ENCODE results near the gene MRPS5.

MRPS5 gene

GRCh38 chr2:95077530-95077825, 44.1 kb downstream of the MRPS5 start:
- peaks cover 11% of the 10 kb centered on the region for H3K4me1 Mint-ChIP-seq (ENCODE audit: low read depth)
- H3K27ac Mint-ChIP-seq = no peak overlapping the region
- intact Hi-C loops (cut with micrococcal nuclease) = loop anchor here (2.0 kb wide), 1 partner anchor 37 kb away; no protein-coding TSS in a partner anchor

GRCh38 chr2:95076705-95077529, 44.7 kb downstream of the MRPS5 start:
- H3K36me3 Mint-ChIP-seq (ENCODE audit: low read depth) = no peaks in the 10 kb centered on the region
- peaks cover 11% of the 10 kb centered on the region for H3K4me1 Mint-ChIP-seq (ENCODE audit: low read depth)
- intact Hi-C loops (cut with micrococcal nuclease) = loop anchor here (2.0 kb wide), 1 partner anchor 38 kb away; no protein-coding TSS in a partner anchor
- H3K9me3 Mint-ChIP-seq = no peaks in the 10 kb centered on the region
- H3K27ac Mint-ChIP-seq = no peak overlapping the region
- H3K4me3 Mint-ChIP-seq = peak overlapping the region; percentile 65
- H3K27me3 Mint-ChIP-seq = peaks cover 32% of the 10 kb centered on the region

More at GRCh38 chr2:95077530-95077825, 44.1 kb downstream of the MRPS5 start:
- Mint-ChIP-seq H3K36me3 (ENCODE audit: low read depth) (no peaks in the 10 kb centered on the region), H3K9me3 (no peaks in the 10 kb centered on the region), H3K4me3 (no peak overlapping the region), H3K27me3 (peaks cover 32% of the 10 kb centered on the region)

DNA sequence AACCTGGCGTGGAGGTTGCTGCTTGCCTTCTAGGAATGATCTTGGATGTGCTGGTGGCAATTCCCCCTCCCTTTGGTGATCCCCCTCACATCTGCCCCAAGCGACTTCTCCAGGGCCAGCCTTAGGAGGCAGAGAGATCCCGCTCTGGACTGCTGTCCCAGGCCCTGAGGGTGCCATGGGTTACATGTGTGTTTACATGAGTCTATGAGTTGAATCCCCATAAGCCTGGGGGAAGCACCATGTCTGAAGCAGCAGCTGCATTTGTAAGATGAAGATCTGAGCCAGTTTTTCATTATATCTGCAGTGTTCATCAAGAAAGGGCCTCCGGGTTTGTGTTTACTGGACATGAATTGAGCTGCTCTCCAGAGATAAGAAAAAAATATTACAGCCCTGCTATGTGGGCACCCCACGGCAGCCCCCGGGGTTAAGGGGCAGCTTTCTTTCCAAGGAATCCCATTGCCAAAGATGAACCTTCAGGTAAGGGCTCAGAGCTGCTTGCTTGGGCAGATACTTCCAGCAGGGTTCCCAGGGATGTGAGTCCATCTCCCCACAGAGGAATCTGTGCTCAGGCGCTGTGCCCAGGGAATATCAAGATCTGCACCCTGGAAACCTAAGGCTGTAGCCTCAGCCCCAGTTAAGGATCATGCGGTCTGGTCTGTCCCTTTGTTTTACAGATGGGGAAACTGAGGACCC, 46.0 kb downstream of the MRPS5 start:
- Mint-ChIP-seq H3K27me3 (peaks cover 32% of the 10 kb centered on the region), H3K4me1 (ENCODE audit: low read depth) (peaks cover 11% of the 10 kb centered on the region), H3K27ac (no peak overlapping the region), H3K4me3 (no peak overlapping the region), H3K36me3 (ENCODE audit: low read depth) (no peaks in the 10 kb centered on the region), H3K9me3 (no peaks in the 10 kb centered on the region)
- intact Hi-C loops (cut with micrococcal nuclease) = loop anchor here (2.0 kb wide), 1 partner anchor 39 kb away; no protein-coding TSS in a partner anchor

DNA sequence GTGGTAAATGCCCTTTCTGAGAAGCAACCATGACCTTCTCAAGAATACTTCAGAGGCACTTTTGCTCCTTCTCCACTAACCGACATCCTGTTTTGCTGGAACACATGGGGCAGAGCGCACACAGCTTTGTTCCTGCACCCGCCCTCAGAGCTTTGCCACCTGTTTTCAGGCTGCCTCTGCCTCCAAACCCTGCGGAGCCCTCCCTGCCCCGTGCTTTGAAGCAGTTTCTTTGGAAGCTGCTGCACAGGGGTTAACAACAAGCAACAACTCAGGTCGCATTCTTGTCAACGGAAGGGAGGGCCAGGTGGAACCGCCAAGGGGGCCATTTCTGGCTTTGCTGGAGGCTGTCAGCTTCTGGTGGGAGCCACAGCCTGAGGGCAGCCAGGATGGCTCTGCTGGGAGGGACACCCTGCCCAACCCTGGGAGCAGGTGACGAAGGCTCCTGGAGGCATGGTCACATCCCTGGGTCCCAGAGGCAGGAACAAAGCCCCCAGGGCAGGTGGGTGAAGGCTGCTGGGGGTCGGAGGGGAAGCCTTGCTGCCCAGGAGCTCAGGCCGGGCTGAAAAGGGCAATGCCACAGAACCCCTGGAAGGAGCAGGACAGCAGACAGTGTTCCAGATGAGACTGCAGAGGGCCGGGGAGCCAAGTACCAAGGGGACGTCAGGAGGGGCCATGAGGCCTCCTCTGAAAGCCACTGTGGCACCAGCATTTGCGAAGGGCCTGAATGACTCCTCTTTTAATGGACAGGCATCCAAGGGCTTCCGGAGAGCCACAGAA, 46.8 kb downstream of the MRPS5 start:
- intact Hi-C loops (cut with micrococcal nuclease) = no loop called here
- H3K4me1 Mint-ChIP-seq (ENCODE audit: low read depth) = peaks cover 11% of the 10 kb centered on the region
- H3K36me3 Mint-ChIP-seq (ENCODE audit: low read depth) = no peaks in the 10 kb centered on the region
- peaks cover 32% of the 10 kb centered on the region for H3K27me3 Mint-ChIP-seq
- H3K9me3 Mint-ChIP-seq = no peaks in the 10 kb centered on the region
- no peak overlapping the region for H3K4me3 Mint-ChIP-seq
- H3K27ac Mint-ChIP-seq = no peak overlapping the region

GRCh38 chr2:95073856-95074662, 47.5 kb downstream of the MRPS5 start:
- H3K4me1 Mint-ChIP-seq (ENCODE audit: low read depth) = peaks cover 11% of the 10 kb centered on the region
- peaks cover 32% of the 10 kb centered on the region for H3K27me3 Mint-ChIP-seq
- intact Hi-C loops (cut with micrococcal nuclease) = no loop called here
- H3K9me3 Mint-ChIP-seq = no peaks in the 10 kb centered on the region
- no peak overlapping the region for H3K27ac Mint-ChIP-seq
- no peaks in the 10 kb centered on the region for H3K36me3 Mint-ChIP-seq (ENCODE audit: low read depth)
- H3K4me3 Mint-ChIP-seq = no peak overlapping the region

DNA sequence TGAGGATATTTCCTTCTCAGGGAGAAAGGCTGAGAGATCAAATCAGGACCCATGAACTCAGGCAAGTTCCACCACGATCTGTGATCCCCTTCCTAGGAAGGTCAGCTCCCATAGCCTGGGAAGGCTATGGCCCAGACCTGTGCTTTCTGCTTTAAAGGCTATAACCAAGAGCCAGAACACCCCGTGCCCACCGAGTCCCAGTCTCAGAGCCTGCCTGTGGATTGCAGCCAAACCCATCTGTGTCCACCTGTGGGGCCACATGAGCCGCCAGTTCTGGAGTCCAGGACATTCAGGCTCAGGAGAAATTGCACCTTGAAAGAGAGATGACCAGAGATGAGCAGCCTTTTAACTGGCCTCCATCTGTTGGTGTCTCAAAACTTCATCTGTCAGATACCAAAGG, 49.2 kb downstream of the MRPS5 start:
- H3K4me1 Mint-ChIP-seq (ENCODE audit: low read depth) = peaks cover 11% of the 10 kb centered on the region
- no peak overlapping the region for H3K27ac Mint-ChIP-seq
- no peaks in the 10 kb centered on the region for H3K36me3 Mint-ChIP-seq (ENCODE audit: low read depth)

GRCh38 chr2:95071856-95072255, 49.8 kb downstream of the MRPS5 start:
- no peak overlapping the region for H3K27ac Mint-ChIP-seq
- no peak overlapping the region for H3K4me3 Mint-ChIP-seq
- peaks cover 6% of the 10 kb centered on the region for H3K4me1 Mint-ChIP-seq (ENCODE audit: low read depth)
- H3K36me3 Mint-ChIP-seq (ENCODE audit: low read depth) = no peaks in the 10 kb centered on the region
- H3K27me3 Mint-ChIP-seq = peaks cover 16% of the 10 kb centered on the region
- intact Hi-C loops (cut with micrococcal nuclease) = no loop called here
- H3K9me3 Mint-ChIP-seq = no peaks in the 10 kb centered on the region

More for the DNA sequence above, 49.2 kb downstream of the MRPS5 start:
- Mint-ChIP-seq H3K4me3 (no peak overlapping the region), H3K9me3 (no peaks in the 10 kb centered on the region), H3K27me3 (peaks cover 21% of the 10 kb centered on the region)
- intact Hi-C loops (cut with micrococcal nuclease) = no loop called here

- H3K4me1 Mint-ChIP-seq (ENCODE audit: low read depth) = no peaks in the 10 kb centered on the region
- no peaks in the 10 kb centered on the region for H3K27me3 Mint-ChIP-seq
- no peaks in the 10 kb centered on the region for H3K36me3 Mint-ChIP-seq (ENCODE audit: low read depth)
- no peak overlapping the region for H3K27ac Mint-ChIP-seq
- intact Hi-C loops (cut with micrococcal nuclease) = no loop called here
- no peak overlapping the region for H3K4me3 Mint-ChIP-seq
- no peaks in the 10 kb centered on the region for H3K9me3 Mint-ChIP-seq
Observed at GRCh38 chr2:95069465-95069864, 52.1 kb downstream of the MRPS5 start.

- Mint-ChIP-seq H3K9me3 (no peaks in the 10 kb centered on the region), H3K27me3 (no peaks in the 10 kb centered on the region), H3K4me1 (ENCODE audit: low read depth) (no peaks in the 10 kb centered on the region), H3K4me3 (no peak overlapping the region), H3K36me3 (ENCODE audit: low read depth) (no peaks in the 10 kb centered on the region), H3K27ac (no peak overlapping the region)
- intact Hi-C loops (cut with micrococcal nuclease) = no loop called here
Observed at GRCh38 chr2:95068256-95068655, 53.4 kb downstream of the MRPS5 start.

DNA sequence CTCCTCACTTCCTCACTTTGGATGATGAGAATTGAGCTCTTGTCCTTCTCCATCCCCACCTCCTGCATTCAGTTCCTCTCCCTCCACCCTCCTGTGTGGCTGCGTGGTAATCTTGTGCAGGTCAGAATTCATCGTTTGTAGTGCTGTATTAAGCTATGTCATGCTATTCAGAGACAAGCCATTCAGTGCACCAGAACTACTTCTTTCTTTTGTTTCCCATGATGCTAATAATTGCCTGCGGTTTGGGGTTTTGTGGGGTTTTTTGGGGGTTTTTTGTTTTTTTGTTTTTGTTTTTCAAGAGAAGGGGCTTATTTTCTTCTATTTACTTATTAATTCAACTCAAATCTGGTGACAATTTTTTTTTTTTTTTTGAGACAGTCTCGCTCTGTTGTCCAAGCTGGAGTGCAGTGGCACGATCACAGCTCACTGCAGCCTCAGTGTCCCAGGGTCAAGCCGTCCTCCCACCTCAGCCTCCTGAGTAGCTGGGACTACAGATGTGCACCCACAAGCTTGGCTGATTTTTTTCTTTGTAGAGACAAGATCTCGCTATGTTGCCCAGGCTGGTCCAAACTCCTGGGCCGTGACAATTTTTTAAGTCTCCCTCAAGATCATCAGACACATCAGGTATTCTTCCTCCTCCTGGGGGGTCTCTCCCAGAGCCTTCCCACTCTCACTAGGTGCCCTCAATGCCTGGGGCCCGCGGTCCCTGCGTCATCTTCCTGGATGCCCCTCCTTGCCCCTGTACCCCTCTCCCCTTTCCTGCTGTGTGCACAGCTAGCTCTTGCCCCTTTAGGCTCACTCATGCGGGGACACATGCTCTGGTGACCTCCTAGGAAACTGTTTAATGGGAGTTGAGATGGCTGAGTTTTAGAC, 58.3 kb downstream of the MRPS5 start:
- Mint-ChIP-seq H3K9me3 (no peaks in the 10 kb centered on the region), H3K4me1 (ENCODE audit: low read depth) (no peaks in the 10 kb centered on the region), H3K27ac (no peak overlapping the region), H3K27me3 (no peaks in the 10 kb centered on the region), H3K36me3 (ENCODE audit: low read depth) (no peaks in the 10 kb centered on the region), H3K4me3 (no peak overlapping the region)
- intact Hi-C loops (cut with micrococcal nuclease) = no loop called here

GRCh38 chr2:95062242-95063085, 59.1 kb downstream of the MRPS5 start:
- H3K27ac Mint-ChIP-seq = no peak overlapping the region
- no peaks in the 10 kb centered on the region for H3K27me3 Mint-ChIP-seq
- no peak overlapping the region for H3K4me3 Mint-ChIP-seq
- H3K9me3 Mint-ChIP-seq = no peaks in the 10 kb centered on the region
- no peaks in the 10 kb centered on the region for H3K36me3 Mint-ChIP-seq (ENCODE audit: low read depth)
- intact Hi-C loops (cut with micrococcal nuclease) = no loop called here
- H3K4me1 Mint-ChIP-seq (ENCODE audit: low read depth) = no peaks in the 10 kb centered on the region

DNA sequence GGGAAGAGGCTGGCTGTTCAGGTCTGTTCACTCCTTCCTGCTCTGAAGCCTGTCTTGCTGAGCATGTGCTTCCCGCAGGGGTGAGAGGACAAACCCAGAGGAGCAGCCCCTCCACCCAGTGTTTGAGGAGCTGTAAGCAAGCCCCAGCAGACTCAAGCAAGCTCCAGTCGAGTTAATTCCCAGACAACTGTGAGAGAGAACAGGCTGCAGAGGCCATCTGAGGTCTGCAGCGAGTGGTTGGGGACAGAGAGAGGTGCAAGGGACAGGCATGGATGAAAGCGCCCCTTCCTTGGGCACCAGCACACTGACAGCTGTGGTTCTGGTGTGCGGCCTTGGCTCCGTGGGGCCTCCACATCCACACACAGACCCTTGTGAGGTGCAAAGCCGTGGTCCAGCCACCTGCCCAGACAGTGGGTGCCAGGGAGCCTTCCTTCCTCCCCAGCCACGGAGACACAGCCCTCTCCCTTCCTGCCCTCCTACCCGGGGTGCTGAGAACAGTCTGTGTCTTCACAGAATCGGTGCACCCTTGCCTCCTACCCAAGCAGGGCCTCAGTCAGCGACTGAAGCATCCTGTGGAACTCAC, 59.9 kb downstream of the MRPS5 start:
- H3K27me3 Mint-ChIP-seq = no peaks in the 10 kb centered on the region
- intact Hi-C loops (cut with micrococcal nuclease) = no loop called here
- no peaks in the 10 kb centered on the region for H3K9me3 Mint-ChIP-seq
- no peak overlapping the region for H3K27ac Mint-ChIP-seq
- no peaks in the 10 kb centered on the region for H3K36me3 Mint-ChIP-seq (ENCODE audit: low read depth)
- no peaks in the 10 kb centered on the region for H3K4me1 Mint-ChIP-seq (ENCODE audit: low read depth)
- no peak overlapping the region for H3K4me3 Mint-ChIP-seq
